Keratinocyte (primary cell): ENCODE measurements around the gene GPR139.

Experiments used
- CTCF ChIP-seq, 3 experiments: IDR thresholded peaks in 1 of 3; conservative IDR thresholded peaks in 1 of 3; optimal IDR thresholded peaks in 1 of 3; 2 replicates in 2 of 3; 3 replicates in 1 of 3; pipeline versions ENCODE3 to v1.5.1; 2011; ENCODE audit warnings: low read length in 3 of 3, mild to moderate bottlenecking in 3 of 3, moderate library complexity in 2 of 3, control low read depth in 1 of 3, inconsistent platforms in 1 of 3; ENCODE audit not compliant: insufficient read depth in 2 of 3; ENCODE audit errors: extremely low read depth in 1 of 3
- EZH2 ChIP-seq: IDR thresholded peaks from one replicate; pipeline ENCODE4 v1.6.1; 2012; ENCODE audit warnings: inconsistent platforms, mild to moderate bottlenecking, low read length, moderate library complexity

GRCh38 chr16:20114356-20114755, 40.7 kb upstream of the GPR139 start:
- TF ChIP-seq CTCF (optimal IDR thresholded peaks at IDR 0.05 in 1 of 3, IDR thresholded peaks at IDR 0.05 in 1 of 3, conservative IDR thresholded peaks at IDR 0.05 in 1 of 3; ENCODE audit: extremely low read depth in 1 of 3, insufficient read depth in 2 of 3, low read length in 3 of 3) (no peak), EZH2 (no peak)
